ENCODE data around the gene STOML1.
A peak's percentile ranks its signal among the peaks of the same experiment; 100 is the strongest.

STOML1 gene

DNA sequence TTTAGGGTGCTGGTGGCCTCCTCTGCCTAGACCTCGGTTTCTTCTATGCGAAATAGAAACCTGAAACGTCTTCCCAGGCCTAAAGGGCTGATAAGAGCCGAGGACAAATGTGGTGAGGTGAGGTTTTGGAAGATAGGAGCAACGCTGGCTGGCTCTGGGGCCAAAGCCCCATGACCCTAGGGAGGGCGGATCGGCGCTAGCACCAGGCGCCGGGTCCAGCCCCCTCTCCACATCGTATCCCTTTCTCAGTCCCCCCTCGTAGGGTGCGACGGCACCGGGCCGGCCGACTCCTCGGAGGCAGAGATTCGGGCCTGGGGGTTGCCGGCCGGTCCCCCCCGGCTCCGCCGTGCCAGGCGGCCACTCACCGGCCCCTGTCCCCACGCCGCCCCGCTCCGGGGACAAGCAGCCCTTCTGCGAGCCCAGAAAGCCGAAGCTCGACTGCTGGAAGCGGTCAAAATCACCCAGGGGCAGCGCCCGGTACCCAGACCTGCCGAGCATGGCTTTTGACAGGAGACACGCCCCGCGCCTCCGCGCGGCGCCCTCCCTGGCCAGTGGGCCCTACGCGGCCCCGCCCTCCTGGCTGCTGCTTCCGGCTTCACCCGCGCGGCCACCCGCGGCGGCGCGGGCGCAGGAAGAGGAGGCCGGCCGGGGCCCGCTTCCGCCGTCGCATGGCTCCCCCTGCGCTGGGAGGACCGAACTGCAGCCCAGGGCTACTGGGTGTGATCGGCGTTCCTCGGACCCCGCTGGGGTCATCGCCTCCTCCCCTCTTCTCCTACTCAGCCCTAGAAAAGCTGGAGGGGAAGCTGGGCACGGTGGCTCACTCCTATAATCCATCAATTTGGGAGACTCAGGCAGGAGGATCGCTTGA, at the start of gene STOML1:
Gene STOML1 (minus strand): TSS at position 570 of the 868 bp plus-strand sequence. CDS start 72 bp downstream, at position 498.
- DNase-seq = peak; percentile 93

DNA sequence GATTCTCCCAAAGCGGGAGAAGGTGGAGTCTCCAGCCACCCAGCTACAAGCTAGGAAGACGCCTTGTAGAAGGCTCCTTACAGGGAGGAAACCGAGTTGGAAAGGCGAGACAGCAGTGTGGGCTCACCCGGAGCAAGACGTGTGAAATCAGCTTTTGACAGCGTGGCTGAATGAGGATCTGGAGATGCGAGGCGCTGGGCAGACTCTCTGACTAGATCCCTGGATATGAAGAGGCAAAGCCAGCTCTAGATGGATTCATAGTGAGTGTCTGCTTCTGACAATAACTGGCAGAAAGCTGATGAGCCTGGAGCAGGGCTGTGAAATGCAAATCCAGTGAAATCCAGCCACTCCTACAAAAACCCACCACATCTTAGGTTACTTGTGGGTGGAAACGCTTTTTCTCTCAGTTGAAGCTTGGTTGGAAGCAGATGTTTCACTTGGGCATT, 49.2 kb upstream of the STOML1 start:
- no peak for DNase-seq

DNA sequence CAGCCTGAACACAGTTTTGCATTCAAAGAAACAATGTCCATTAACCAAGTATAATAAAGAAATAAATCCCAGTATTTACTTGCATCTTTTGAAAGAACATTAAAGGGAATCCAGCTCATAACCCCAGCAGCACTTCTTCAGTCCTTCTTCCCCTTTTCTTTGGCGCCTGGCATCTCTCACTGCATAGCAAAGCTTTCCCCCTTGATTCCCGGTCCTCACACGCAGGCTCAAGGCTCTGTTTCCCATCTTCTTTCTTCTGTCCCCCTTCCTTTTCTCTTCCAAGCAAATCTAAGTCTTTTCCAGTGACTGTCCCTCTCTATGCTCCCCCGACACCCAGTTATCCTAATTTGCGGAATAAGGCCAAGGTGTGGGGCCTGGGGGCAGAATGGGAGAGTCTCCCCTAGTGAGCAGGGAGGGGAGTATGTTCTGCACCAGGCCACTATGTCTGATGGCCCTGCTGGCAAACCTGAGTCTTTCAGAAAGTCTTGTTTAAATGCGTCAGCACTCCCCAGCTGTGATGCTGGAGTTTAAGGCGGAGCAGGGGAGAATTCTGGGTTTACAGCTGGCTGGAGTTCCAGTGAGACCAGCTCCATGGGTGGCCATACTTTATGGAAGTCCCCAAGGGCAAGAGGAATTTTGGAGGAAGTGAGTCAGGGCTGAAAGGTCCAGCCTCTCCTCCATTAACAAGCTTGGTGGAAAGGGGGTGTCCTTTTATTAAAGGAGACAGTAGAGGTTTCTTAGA, 48.2 kb upstream of the STOML1 start:
- DNase-seq = no peak

- DNase-seq = no peak
Measured at GRCh38 chr15:74039656-74040010, 47.5 kb upstream of the STOML1 start.

- no peak for DNase-seq
Measured at GRCh38 chr15:74038707-74039655, 46.9 kb upstream of the STOML1 start.

DNA sequence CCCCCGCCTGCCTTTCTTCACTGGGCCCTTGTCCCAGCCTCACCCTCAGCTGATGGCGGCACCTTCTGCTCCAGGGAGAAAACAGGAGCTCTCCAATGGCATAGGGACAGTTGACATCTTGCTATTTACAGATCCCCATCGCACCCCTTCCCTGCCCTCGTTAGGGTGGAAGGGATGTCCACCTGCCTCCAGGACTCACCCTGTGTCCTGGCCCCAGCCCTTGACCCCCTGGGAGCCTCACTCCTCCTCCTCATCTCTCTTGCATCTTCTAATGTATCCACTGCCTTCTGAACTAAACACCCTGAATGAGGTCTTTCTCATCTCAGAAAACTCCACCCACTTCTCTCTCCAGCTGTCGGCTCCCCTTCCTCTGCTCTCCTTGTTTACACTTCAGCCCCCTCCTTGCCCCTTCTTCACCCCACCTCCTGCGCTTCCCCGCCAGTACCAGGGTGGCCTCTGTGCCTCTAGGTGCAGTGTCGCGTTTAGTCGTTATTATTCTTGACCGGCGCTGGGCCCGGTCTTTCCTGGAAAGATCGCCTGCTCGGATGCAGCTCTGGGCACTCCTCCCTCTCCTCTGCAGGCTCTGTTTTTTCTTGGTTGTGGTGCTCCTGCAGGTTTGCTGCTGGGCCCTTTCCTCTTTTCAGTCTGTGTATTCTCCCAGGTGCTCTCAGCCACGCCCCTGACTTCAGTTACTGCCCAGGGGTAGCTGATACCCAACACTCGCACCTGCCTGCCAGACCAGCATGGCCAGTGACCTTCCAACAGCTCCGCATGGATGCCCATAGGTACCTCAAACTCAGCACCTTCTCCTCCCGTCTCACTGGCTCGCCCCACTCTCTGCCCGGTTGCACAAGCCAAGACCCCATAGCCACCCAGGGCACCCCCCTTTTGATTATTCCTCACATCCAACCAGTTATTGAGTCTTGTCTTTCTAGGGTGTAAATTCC, 45.3 kb upstream of the STOML1 start:
- no peak for DNase-seq

GRCh38 chr15:74036271-74037170, 44.4 kb upstream of the STOML1 start:
- DNase-seq = no peak

- no peak for DNase-seq
Measured at GRCh38 chr15:74035121-74036017, 43.3 kb upstream of the STOML1 start.

GRCh38 chr15:74034206-74034755, 42.2 kb upstream of the STOML1 start:
- no peak for DNase-seq

GRCh38 chr15:74032606-74033561, 40.8 kb upstream of the STOML1 start:
- no peak for DNase-seq

DNA sequence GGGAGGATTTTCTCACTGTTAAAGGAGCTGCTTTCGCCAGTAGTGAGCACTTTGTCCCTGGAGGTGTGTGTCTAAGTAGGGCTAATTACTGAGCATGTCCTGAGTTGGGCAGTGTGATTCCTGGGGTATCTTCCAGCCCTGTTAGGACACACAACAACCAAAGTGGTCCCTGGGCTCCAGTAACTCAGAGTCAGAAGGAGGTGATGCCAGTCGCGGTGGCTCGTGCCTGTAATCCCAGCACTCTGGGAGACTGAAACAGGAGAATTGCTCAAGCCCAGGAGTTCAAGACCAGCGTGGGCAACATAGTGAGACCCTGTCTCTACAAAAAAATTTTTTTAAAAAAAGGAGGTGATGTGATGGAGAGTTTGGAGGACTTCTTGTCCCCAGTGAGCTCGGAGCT, 40.0 kb upstream of the STOML1 start:
- no peak for DNase-seq

DNA sequence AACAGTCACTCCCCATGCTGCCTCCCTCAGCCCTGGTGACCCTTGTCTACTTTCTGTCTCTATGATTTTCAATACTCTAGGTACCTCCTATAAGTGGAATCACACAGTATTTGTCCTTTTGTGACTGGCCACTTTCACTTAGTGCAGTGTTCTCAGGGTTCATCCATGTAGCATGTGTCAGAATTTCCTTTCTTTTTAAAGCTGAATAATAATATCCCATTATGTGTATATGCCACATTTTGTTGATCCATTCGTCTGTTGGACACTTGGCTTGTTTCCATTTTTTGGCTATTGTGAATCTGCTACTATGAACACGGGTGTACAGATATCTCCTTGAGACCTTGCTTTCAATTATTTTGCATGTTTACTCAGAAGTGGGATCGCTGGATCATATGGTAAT, 36.6 kb upstream of the STOML1 start:
- DNase-seq = no peak

DNA sequence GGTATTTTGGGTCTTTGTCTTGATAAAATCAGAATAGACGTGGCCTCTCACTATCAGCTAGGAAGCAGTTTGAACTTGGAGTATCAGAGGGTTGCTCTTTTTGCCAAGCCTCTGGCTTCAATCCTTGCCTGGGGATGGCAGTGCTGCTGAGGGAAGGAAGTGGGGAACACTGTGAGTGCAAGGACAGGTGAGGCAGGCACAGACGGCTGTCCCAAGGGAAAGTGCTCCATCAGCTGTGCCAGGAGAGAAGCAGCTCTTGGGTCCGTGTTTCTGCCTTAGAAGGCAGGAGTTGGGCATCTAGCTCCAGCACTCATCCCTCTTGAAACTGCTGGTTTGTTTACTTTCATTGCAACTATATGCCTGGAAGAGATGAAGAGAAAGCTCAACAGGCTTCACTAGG, 35.6 kb upstream of the STOML1 start:
- no peak for DNase-seq

DNA sequence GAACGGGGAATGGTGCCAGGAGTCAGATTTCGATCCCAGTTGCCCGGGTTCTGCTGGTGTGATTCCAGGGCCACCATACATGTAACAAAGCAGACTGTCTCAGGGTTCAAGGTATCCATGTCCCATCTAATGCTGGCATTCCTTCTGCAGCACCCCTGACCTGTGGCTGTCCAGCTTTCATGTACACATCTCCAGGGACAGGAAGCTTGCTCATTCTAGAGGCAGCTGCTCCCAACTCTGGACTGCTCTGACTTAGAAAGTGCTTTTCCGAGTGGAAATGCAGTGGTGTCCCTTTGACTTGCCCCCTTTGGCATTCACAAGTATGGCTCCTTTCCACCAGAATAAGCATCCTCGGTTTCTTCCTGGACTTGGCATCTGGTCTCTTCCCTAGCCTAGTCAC, 33.3 kb upstream of the STOML1 start:
- DNase-seq = no peak

- DNase-seq = no peak
Measured at GRCh38 chr15:74024687-74025086, 32.6 kb upstream of the STOML1 start.

GRCh38 chr15:74022706-74023470, 30.8 kb upstream of the STOML1 start:
- DNase-seq = no peak

- no peak for DNase-seq
Measured at GRCh38 chr15:74019734-74020133, 27.6 kb upstream of the STOML1 start.
